ENCODE measurements around the gene CFAP70. TPM values are rescaled to one million over a fixed set of nuclear protein-coding genes. Genes with fewer than 3 reads are reported as not detected.

CFAP70 gene
- polyA plus RNA-seq, 1 donor from 2014 or later: 5.8 TPM

GRCh38 chr10:73228247-73228646, 130.4 kb downstream of the CFAP70 start:
- Histone ChIP-seq H3K36me3 (ENCODE audit: insufficient read depth, low read length) (no peaks in the 10 kb centered on the region), H3K4me2 (ENCODE audit: low read length) (no peak overlapping the region)
- no peak for TF ChIP-seq REST (IDR thresholded peaks at IDR 0.05; ENCODE audit: borderline replicate concordance)
- no peak for TF ChIP-seq RAD21 (conservative IDR thresholded peaks at IDR 0.05)
- TF ChIP-seq SMC3 (conservative IDR thresholded peaks at IDR 0.05; ENCODE audit: poor library complexity): no peak
- no peak for TF ChIP-seq POLR2AphosphoS5 (IDR thresholded peaks at IDR 0.05)
- TF ChIP-seq MXI1 (conservative IDR thresholded peaks at IDR 0.05; ENCODE audit: poor library complexity, severe bottlenecking): no peak
- no peak for TF ChIP-seq TAF1 (IDR thresholded peaks at IDR 0.05; ENCODE audit: low read depth)
- TF ChIP-seq EP300 (conservative IDR thresholded peaks at IDR 0.05; ENCODE audit: poor library complexity, severe bottlenecking): no peak

GRCh38 chr10:73226663-73227062, 132.0 kb downstream of the CFAP70 start:
- H3F3A ChIP-seq (ENCODE audit: insufficient read depth, low read length, poor library complexity, severe bottlenecking): no peaks in the 10 kb centered on the region
- no peaks in the 10 kb centered on the region for H3K9me2 ChIP-seq (ENCODE audit: insufficient read depth, low read length)
- H3K79me2 ChIP-seq (replicated peaks; ENCODE audit: insufficient read depth, low read length): no peaks in the 10 kb centered on the region
- no peak overlapping the region for H2AFZ ChIP-seq (ENCODE audit: low read depth, low read length)
- H4K20me1 ChIP-seq (ENCODE audit: insufficient read depth): no peaks in the 10 kb centered on the region
- no peaks in the 10 kb centered on the region for H3K27me3 ChIP-seq (ENCODE audit: insufficient read depth, low read depth, low read length)
- H3K36me3 ChIP-seq (ENCODE audit: insufficient read depth, low read length): no peaks in the 10 kb centered on the region
- H3K4me3 ChIP-seq (ENCODE audit: low read length): no peak overlapping the region
- no peaks in the 10 kb centered on the region for H3K9me3 ChIP-seq (ENCODE audit: low read length)
- H3K27ac ChIP-seq (ENCODE audit: low read length): no peak overlapping the region
- no peak overlapping the region for H3K9ac ChIP-seq (ENCODE audit: low read length)
- no peak overlapping the region for H3K4me2 ChIP-seq (ENCODE audit: low read length)
- TF ChIP-seq CTCF (IDR thresholded peaks at IDR 0.05; ENCODE audit: poor library complexity, severe bottlenecking): no peak
- TF ChIP-seq EP300 (conservative IDR thresholded peaks at IDR 0.05; ENCODE audit: poor library complexity, severe bottlenecking): no peak
- TF ChIP-seq REST (IDR thresholded peaks at IDR 0.05; ENCODE audit: borderline replicate concordance): no peak
- no peak for TF ChIP-seq POLR2AphosphoS5 (IDR thresholded peaks at IDR 0.05)

More at GRCh38 chr10:73228247-73228646, 130.4 kb downstream of the CFAP70 start:
- H4K20me1 ChIP-seq (ENCODE audit: insufficient read depth): no peaks in the 10 kb centered on the region
- H3K4me3 ChIP-seq (ENCODE audit: low read length): no peak overlapping the region
- H3K27ac ChIP-seq (ENCODE audit: low read length): no peak overlapping the region
- no peak overlapping the region for H3K9ac ChIP-seq (ENCODE audit: low read length)
- H3K9me2 ChIP-seq (ENCODE audit: insufficient read depth, low read length): no peaks in the 10 kb centered on the region
- H2AFZ ChIP-seq (ENCODE audit: low read depth, low read length): no peak overlapping the region
- no peaks in the 10 kb centered on the region for H3F3A ChIP-seq (ENCODE audit: insufficient read depth, low read length, poor library complexity, severe bottlenecking)
- H3K79me2 ChIP-seq (replicated peaks; ENCODE audit: insufficient read depth, low read length): no peaks in the 10 kb centered on the region
- no peaks in the 10 kb centered on the region for H3K9me3 ChIP-seq (ENCODE audit: low read length)
- H3K27me3 ChIP-seq (ENCODE audit: insufficient read depth, low read depth, low read length): no peaks in the 10 kb centered on the region

Measured in neural cell (in vitro differentiated cells).